ENCODE data around the gene LDLRAD3. TPM values are rescaled to one million over a fixed set of nuclear protein-coding genes. Genes with fewer than 3 reads are reported as not detected.

Gene LDLRAD3
- total RNA-seq, 1 experiment from 2014 or later = 19.0 TPM

GRCh38 chr11:35932121-35932520 is 11.7 kb upstream of the LDLRAD3 start:
- Histone ChIP-seq H3K79me2 (ENCODE audit: insufficient read depth, low read length) (no peaks in the 10 kb centered on the region), H3K4me2 (ENCODE audit: low read length) (no peak overlapping the region), H4K20me1 (ENCODE audit: insufficient read depth) (no peaks in the 10 kb centered on the region), H3K4me1 (ENCODE audit: control insufficient read depth in 1 of 2, insufficient read depth in 2 of 2, low read length in 2 of 2) (peaks cover 6 to 10% of the 10 kb centered on the region in 2 experiments), H2AFZ (ENCODE audit: low read depth, low read length, poor library complexity, severe bottlenecking) (no peak overlapping the region), H3K9me2 (ENCODE audit: insufficient read depth) (no peaks in the 10 kb centered on the region), H3K9me3 (ENCODE audit: control insufficient read depth in 1 of 2, insufficient read depth in 1 of 2, low read depth in 1 of 2, low read length in 2 of 2) (no peaks in the 10 kb centered on the region), H3K36me3 (ENCODE audit: control insufficient read depth in 1 of 2, insufficient read depth in 2 of 2, low read length in 2 of 2) (no peaks in the 10 kb centered on the region), H3K27ac (ENCODE audit: low read depth, low read length) (no peak overlapping the region), H3K27me3 (ENCODE audit: insufficient read depth, low read length) (0 out of 2 replicates have a peak, but pooled peaks cover 5% of the 10 kb centered on the region), H3K4me3 (replicated peaks in 1 of 2; ENCODE audit: low read depth in 1 of 2, low read length in 2 of 2) (no peak overlapping the region), H3K9ac (ENCODE audit: low read length) (no peak overlapping the region)
- TF ChIP-seq, protein P1, sequence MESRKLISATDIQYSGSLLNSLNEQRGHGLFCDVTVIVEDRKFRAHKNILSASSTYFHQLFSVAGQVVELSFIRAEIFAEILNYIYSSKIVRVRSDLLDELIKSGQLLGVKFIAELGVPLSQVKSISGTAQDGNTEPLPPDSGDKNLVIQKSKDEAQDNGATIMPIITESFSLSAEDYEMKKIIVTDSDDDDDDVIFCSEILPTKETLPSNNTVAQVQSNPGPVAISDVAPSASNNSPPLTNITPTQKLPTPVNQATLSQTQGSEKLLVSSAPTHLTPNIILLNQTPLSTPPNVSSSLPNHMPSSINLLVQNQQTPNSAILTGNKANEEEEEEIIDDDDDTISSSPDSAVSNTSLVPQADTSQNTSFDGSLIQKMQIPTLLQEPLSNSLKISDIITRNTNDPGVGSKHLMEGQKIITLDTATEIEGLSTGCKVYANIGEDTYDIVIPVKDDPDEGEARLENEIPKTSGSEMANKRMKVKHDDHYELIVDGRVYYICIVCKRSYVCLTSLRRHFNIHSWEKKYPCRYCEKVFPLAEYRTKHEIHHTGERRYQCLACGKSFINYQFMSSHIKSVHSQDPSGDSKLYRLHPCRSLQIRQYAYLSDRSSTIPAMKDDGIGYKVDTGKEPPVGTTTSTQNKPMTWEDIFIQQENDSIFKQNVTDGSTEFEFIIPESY (IDR thresholded peaks at IDR 0.05; ENCODE audit: extremely low read depth, insufficient replicate concordance, low read length) = no peak
- no peak for TF ChIP-seq POLR2AphosphoS5 (IDR thresholded peaks at IDR 0.05; ENCODE audit: low read depth, low read length)
- TF ChIP-seq POLR2A (IDR thresholded peaks at IDR 0.05; ENCODE audit: borderline replicate concordance, extremely low read depth, insufficient read depth, insufficient read length) = no peak
- TF ChIP-seq SIN3A (IDR thresholded peaks at IDR 0.05; ENCODE audit: low read depth) = no peak
- TF ChIP-seq FOSL1 (IDR thresholded peaks at IDR 0.05; ENCODE audit: low read depth) = no peak
- no peak for TF ChIP-seq REST (IDR thresholded peaks at IDR 0.05; ENCODE audit: low read depth)
- TF ChIP-seq ZFX (IDR thresholded peaks at IDR 0.05) = no peak
- ChIA-PET RAD21 (ENCODE audit: low non-redundant PET in 1 of 2, low total read pairs in 2 of 2, uncharacterized antibody in 2 of 2, unreplicated experiment in 2 of 2) (no interaction called here), CTCF (no interaction called here), POLR2A (no interaction called here)
- intact Hi-C loops (cut with micrococcal nuclease) = no loop called here
- BruUV-seq (replicated peaks) = no TSS peak
- ATAC-seq (no peak), DNase-seq (ENCODE audit: low read depth, low spot score) (no peak)
